ENCODE data around the gene FBXO44. TPM values are rescaled to one million over a fixed set of nuclear protein-coding genes. Genes with fewer than 3 reads are reported as not detected.

Gene FBXO44
- polyA plus RNA-seq, 1 donor from 2014 or later: 119 TPM

DNA sequence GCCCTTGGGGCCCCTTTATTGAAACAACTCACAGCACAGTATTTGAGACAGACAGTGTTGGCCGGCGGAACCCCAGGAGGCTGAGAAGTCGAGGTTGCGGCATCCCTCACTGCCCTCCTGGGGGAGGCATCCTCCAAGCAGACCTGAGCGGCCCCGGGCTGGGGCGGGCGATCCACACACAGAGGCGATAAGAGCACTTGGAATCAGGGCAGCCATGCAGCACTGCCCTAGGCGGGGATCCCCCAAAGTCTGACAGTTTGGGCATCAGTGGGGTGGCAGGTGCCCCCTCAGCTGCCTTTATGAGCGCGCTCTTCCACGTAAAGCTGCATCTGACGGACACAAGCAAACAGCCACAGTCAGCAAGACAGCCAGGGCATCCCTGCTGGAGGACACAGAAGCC, 19.8 kb downstream of the FBXO44 start:
- Histone ChIP-seq H3F3A (ENCODE audit: insufficient read depth, low read length, poor library complexity, severe bottlenecking) (no peaks in the 10 kb centered on the region), H4K20me1 (ENCODE audit: insufficient read depth) (no peaks in the 10 kb centered on the region), H3K9ac (ENCODE audit: low read length) (no peak overlapping the region), H3K4me2 (ENCODE audit: low read length) (no peak overlapping the region), H3K27ac (ENCODE audit: low read length) (no peak overlapping the region), H3K79me2 (replicated peaks; ENCODE audit: insufficient read depth, low read length) (peaks cover 7% of the 10 kb centered on the region), H3K9me2 (ENCODE audit: insufficient read depth, low read length) (no peaks in the 10 kb centered on the region), H3K36me3 (ENCODE audit: insufficient read depth, low read length) (no peaks in the 10 kb centered on the region), H3K27me3 (ENCODE audit: insufficient read depth, low read depth, low read length) (no peaks in the 10 kb centered on the region), H3K9me3 (ENCODE audit: low read length) (no peaks in the 10 kb centered on the region), H2AFZ (ENCODE audit: low read depth, low read length) (no peak overlapping the region), H3K4me3 (ENCODE audit: low read length) (no peak overlapping the region)
- no peak for TF ChIP-seq REST (IDR thresholded peaks at IDR 0.05; ENCODE audit: borderline replicate concordance)
- TF ChIP-seq, protein P1, sequence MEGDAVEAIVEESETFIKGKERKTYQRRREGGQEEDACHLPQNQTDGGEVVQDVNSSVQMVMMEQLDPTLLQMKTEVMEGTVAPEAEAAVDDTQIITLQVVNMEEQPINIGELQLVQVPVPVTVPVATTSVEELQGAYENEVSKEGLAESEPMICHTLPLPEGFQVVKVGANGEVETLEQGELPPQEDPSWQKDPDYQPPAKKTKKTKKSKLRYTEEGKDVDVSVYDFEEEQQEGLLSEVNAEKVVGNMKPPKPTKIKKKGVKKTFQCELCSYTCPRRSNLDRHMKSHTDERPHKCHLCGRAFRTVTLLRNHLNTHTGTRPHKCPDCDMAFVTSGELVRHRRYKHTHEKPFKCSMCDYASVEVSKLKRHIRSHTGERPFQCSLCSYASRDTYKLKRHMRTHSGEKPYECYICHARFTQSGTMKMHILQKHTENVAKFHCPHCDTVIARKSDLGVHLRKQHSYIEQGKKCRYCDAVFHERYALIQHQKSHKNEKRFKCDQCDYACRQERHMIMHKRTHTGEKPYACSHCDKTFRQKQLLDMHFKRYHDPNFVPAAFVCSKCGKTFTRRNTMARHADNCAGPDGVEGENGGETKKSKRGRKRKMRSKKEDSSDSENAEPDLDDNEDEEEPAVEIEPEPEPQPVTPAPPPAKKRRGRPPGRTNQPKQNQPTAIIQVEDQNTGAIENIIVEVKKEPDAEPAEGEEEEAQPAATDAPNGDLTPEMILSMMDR (IDR thresholded peaks at IDR 0.05; ENCODE audit: poor library complexity, severe bottlenecking): no peak
- no peak for TF ChIP-seq POLR2AphosphoS5 (IDR thresholded peaks at IDR 0.05)
- TF ChIP-seq TAF1 (IDR thresholded peaks at IDR 0.05; ENCODE audit: low read depth): no peak
- TF ChIP-seq SMC3 (conservative IDR thresholded peaks at IDR 0.05; ENCODE audit: poor library complexity): no peak
- TF ChIP-seq MXI1 (conservative IDR thresholded peaks at IDR 0.05; ENCODE audit: poor library complexity, severe bottlenecking): no peak
- no peak for TF ChIP-seq RAD21 (conservative IDR thresholded peaks at IDR 0.05)

DNA sequence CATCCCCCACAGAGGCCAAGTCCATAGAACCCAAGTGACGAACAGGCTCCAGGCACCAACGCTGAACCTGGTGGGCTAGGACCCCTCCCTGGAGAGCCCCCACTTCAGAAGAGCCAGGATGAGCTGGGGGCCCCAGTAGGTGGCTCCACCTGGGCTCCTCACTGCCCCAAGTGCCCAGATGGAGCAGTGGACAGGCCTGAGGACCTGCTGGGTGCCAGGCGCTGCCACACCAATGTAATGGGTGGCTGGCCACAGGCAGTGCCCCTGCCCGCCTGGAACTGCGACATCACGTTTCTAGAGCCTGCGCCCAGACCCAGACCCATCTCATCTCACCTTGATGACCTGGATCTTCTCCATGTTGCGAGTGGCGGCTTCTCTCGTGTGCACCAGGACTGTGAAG, 20.6 kb downstream of the FBXO44 start:
- Histone ChIP-seq H3K4me3 (ENCODE audit: low read length) (no peak overlapping the region), H3K9ac (ENCODE audit: low read length) (no peak overlapping the region), H4K20me1 (ENCODE audit: insufficient read depth) (no peaks in the 10 kb centered on the region), H3K27me3 (ENCODE audit: insufficient read depth, low read depth, low read length) (no peaks in the 10 kb centered on the region), H3K9me2 (ENCODE audit: insufficient read depth, low read length) (no peaks in the 10 kb centered on the region), H3K9me3 (ENCODE audit: low read length) (no peaks in the 10 kb centered on the region), H3K27ac (ENCODE audit: low read length) (no peak overlapping the region), H2AFZ (ENCODE audit: low read depth, low read length) (no peak overlapping the region), H3K36me3 (ENCODE audit: insufficient read depth, low read length) (no peaks in the 10 kb centered on the region), H3F3A (ENCODE audit: insufficient read depth, low read length, poor library complexity, severe bottlenecking) (no peaks in the 10 kb centered on the region), H3K4me2 (ENCODE audit: low read length) (no peak overlapping the region), H3K79me2 (replicated peaks; ENCODE audit: insufficient read depth, low read length) (peaks cover 7% of the 10 kb centered on the region)
- TF ChIP-seq EZH2 (IDR thresholded peaks at IDR 0.05; ENCODE audit: borderline replicate concordance, insufficient read depth, low read length, poor library complexity, severe bottlenecking): no peak
- no peak for TF ChIP-seq MXI1 (conservative IDR thresholded peaks at IDR 0.05; ENCODE audit: poor library complexity, severe bottlenecking)
- no peak for TF ChIP-seq POLR2AphosphoS5 (IDR thresholded peaks at IDR 0.05)
- no peak for TF ChIP-seq REST (IDR thresholded peaks at IDR 0.05; ENCODE audit: borderline replicate concordance)
- TF ChIP-seq, protein P1 (IDR thresholded peaks at IDR 0.05; ENCODE audit: poor library complexity, severe bottlenecking): no peak
- no peak for TF ChIP-seq SMC3 (conservative IDR thresholded peaks at IDR 0.05; ENCODE audit: poor library complexity)
- no peak for TF ChIP-seq RAD21 (conservative IDR thresholded peaks at IDR 0.05)
- TF ChIP-seq TAF1 (IDR thresholded peaks at IDR 0.05; ENCODE audit: low read depth): no peak
- TF ChIP-seq EP300 (conservative IDR thresholded peaks at IDR 0.05; ENCODE audit: poor library complexity, severe bottlenecking): no peak
